Liver (tissue), 3 donors: Measurements from ENCODE around the gene CD82.

Experiments used
- ATF3 ChIP-seq: IDR thresholded peaks from 2 replicates; pipeline ENCODE4 v1.6.1; 2016; ENCODE audit warnings: antibody characterized with exemption
- CTCF ChIP-seq: fragments of 150-350 bp; IDR thresholded peaks from 2 replicates; pipeline ENCODE4 v1.5.1; 2017; ENCODE audit warnings: improper control_type of control experiment, low read depth, low read length; ENCODE audit not compliant: missing input control
- EGR1 ChIP-seq, 2 donors: IDR thresholded peaks; 2 replicates each; pipeline ENCODE4 v1.6.1; 2016 to 2018; ENCODE audit warnings: antibody characterized with exemption in 2 of 2, low read depth in 2 of 2
- FOXA1 ChIP-seq: IDR thresholded peaks from 2 replicates; pipeline ENCODE4 v1.6.1; 2016; ENCODE audit warnings: antibody characterized with exemption
- FOXA2 ChIP-seq: IDR thresholded peaks from 2 replicates; pipeline ENCODE4 v1.6.1; 2016; ENCODE audit warnings: antibody characterized with exemption
- JUND ChIP-seq, 2 donors: IDR thresholded peaks; 2 replicates each; pipeline ENCODE4 v1.6.1; 2016; ENCODE audit warnings: antibody characterized with exemption in 2 of 2
- MAX ChIP-seq: IDR thresholded peaks from 2 replicates; pipeline ENCODE4 v1.6.1; 2016; ENCODE audit warnings: antibody characterized with exemption
- RAD21 ChIP-seq, 2 donors: IDR thresholded peaks; 2 replicates each; pipeline ENCODE4 v1.6.1; 2016; ENCODE audit warnings: antibody characterized with exemption in 2 of 2, mild to moderate bottlenecking in 2 of 2
- REST ChIP-seq: IDR thresholded peaks from 2 replicates; pipeline ENCODE4 v1.6.1; 2016; ENCODE audit warnings: antibody characterized with exemption, mild to moderate bottlenecking
- SP1 ChIP-seq: IDR thresholded peaks from 2 replicates; pipeline ENCODE4 v1.6.1; 2018; ENCODE audit warnings: antibody characterized with exemption, mild to moderate bottlenecking
- YY1 ChIP-seq: IDR thresholded peaks from 2 replicates; pipeline ENCODE4 v1.6.1; 2016; ENCODE audit warnings: antibody characterized with exemption, mild to moderate bottlenecking
- donor health status: healthy.
- donor health status: healthy.

GRCh38 chr11:44643217-44643616 lies 77.8 kb downstream of the CD82 start:
- TF ChIP-seq RAD21 (IDR thresholded peaks at IDR 0.05) (no peak), CTCF (no peak), ATF3 (no peak), REST (no peak), FOXA2 (no peak), SP1 (no peak), YY1 (no peak), JUND (IDR thresholded peaks at IDR 0.05) (no peak), EGR1 (IDR thresholded peaks at IDR 0.05; ENCODE audit: low read depth in 2 of 2) (no peak), MAX (no peak), FOXA1 (no peak)
